HFFc6 (cell line): ENCODE results near the gene APELA. TPM values are rescaled to one million over a fixed set of nuclear protein-coding genes. Genes with fewer than 3 reads are reported as not detected.
"Not testable (repeated sequence)": the region's sequence is repeated elsewhere in the genome, so short reads cannot be mapped to it uniquely, and the experiment has no call there.

Experiments used
- DNase-seq: peaks from one replicate; pipeline ENCODE4 v3.0.0-alpha.2; 2018
- H3K27ac Mint-ChIP-seq: 2 replicates; pipeline ENCODE4 v1.8.0; 2020; ENCODE audit warnings: mild to moderate bottlenecking, mixed read lengths
- H3K27me3 Mint-ChIP-seq: 2 replicates; pipeline ENCODE4 v1.8.0; 2021; ENCODE audit warnings: mild to moderate bottlenecking, moderate library complexity, mixed read lengths; ENCODE audit not compliant: insufficient read depth
- H3K36me3 Mint-ChIP-seq: 2 replicates; pipeline ENCODE4 v1.8.0; 2021; ENCODE audit warnings: low read depth, mixed read lengths
- H3K4me1 Mint-ChIP-seq: 2 replicates; pipeline ENCODE4 v1.8.0; 2020; ENCODE audit warnings: low read depth, mixed read lengths
- H3K4me3 Mint-ChIP-seq: 2 replicates; pipeline ENCODE4 v1.8.0; 2020; ENCODE audit warnings: mild to moderate bottlenecking, moderate library complexity, mixed read lengths
- H3K9me3 Mint-ChIP-seq: 2 replicates; pipeline ENCODE4 v1.8.0; 2020; ENCODE audit warnings: mild to moderate bottlenecking, mixed read lengths
- total RNA-seq, 6 experiments: library from RNA; stranded (reverse); fragmentation: NEBNext Ultra II Directional; extraction: Animal tissue kit (Norgen Biotek cat#: 25700); gene quantifications; 2 replicates in 1 of 6; 3 replicates in 5 of 6; pipeline ENCODE4 v1.2.3, GENCODE V29; 2021
- TF ChIP-seq, protein P1 (sequence below): fragments of 200-600 bp; sonication (generic); IDR thresholded peaks from 2 replicates; pipeline ENCODE4 v1.5.0; 2021; ENCODE audit warnings: antibody characterized with exemption, mild to moderate bottlenecking

The APELA gene
- total RNA-seq, 6 experiments from 2014 or later, result not detected

- no peaks in the 10 kb centered on the region for H3K36me3 Mint-ChIP-seq
- no peak overlapping the region for H3K4me3 Mint-ChIP-seq
- H3K27ac Mint-ChIP-seq, result no peak overlapping the region
- peaks cover 50% of the 10 kb centered on the region for H3K9me3 Mint-ChIP-seq
- no peak for DNase-seq
- H3K4me1 Mint-ChIP-seq, result no peaks in the 10 kb centered on the region
- TF ChIP-seq, protein P1, sequence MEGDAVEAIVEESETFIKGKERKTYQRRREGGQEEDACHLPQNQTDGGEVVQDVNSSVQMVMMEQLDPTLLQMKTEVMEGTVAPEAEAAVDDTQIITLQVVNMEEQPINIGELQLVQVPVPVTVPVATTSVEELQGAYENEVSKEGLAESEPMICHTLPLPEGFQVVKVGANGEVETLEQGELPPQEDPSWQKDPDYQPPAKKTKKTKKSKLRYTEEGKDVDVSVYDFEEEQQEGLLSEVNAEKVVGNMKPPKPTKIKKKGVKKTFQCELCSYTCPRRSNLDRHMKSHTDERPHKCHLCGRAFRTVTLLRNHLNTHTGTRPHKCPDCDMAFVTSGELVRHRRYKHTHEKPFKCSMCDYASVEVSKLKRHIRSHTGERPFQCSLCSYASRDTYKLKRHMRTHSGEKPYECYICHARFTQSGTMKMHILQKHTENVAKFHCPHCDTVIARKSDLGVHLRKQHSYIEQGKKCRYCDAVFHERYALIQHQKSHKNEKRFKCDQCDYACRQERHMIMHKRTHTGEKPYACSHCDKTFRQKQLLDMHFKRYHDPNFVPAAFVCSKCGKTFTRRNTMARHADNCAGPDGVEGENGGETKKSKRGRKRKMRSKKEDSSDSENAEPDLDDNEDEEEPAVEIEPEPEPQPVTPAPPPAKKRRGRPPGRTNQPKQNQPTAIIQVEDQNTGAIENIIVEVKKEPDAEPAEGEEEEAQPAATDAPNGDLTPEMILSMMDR, result no peak
- no peaks in the 10 kb centered on the region for H3K27me3 Mint-ChIP-seq
Measured at GRCh38 chr4:164902608-164903007, 25.6 kb downstream of the APELA start.

DNA sequence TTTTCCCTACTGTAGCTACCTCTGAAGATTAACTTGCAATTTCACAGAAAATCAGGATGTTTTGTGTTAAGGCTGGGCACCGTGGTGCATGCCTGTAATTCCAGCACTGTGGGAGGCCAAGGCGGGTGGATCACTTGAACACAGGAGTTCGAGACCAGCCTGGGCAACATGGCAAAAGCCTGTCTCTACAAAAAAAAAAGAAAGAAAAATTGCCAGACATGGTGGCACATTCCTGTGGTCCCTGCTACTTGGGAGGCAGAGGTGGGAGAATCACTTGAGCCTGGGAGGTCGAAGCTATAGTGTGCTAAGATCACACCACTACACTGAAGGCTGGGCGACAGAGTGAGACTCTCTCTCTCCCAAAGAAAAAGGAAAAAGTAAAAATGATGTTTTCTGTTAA lies 27.4 kb downstream of the APELA start:
- DNase-seq, result no peak
- Mint-ChIP-seq H3K27ac (no peak overlapping the region), H3K4me3 (no peak overlapping the region), H3K4me1 (no peaks in the 10 kb centered on the region), H3K27me3 (no peaks in the 10 kb centered on the region), H3K36me3 (no peaks in the 10 kb centered on the region), H3K9me3 (peaks cover 45% of the 10 kb centered on the region)
- TF ChIP-seq, protein P1, result no peak

DNA sequence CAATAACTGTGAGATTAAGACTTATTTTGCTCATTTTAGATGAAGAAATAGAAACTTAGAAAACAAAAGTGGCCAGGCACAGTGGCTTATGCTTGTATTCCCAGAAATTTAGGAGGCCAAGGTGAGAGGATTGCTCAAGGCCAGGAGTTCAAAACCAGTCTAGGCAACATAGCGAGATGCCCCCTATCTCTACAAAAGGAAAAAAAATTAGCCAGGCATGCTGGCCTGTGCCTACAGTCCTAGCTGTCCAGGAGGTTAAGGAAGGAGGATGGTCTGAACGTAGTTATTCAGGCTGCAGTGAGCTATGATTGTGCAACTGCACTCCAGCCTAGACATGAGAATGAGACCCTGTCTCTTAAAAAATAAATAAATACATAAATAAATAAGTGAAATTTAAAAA lies 28.0 kb downstream of the APELA start:
- Mint-ChIP-seq H3K4me3 (no peak overlapping the region), H3K27ac (no peak overlapping the region), H3K4me1 (no peaks in the 10 kb centered on the region), H3K27me3 (no peaks in the 10 kb centered on the region), H3K9me3 (peaks cover 46% of the 10 kb centered on the region), H3K36me3 (no peaks in the 10 kb centered on the region)
- no peak for DNase-seq
- TF ChIP-seq, protein P1, result no peak

DNA sequence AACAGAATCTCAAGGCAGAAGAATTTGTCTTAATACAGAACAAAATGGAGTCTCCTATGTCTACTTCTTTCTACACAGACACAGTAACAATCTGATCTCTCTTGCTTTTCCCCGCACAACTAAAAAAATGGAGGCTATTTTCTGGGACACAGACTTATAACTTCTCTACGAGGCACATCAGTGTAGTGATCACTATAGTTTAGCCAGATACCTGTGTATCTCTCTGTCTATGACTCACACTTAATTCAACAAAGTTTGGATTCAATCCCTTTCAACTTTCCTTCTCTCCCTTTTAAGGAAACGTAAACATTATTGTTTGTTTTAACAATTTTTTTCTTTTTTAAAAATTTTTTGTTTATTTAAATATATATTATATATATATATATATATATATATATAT lies 29.4 kb downstream of the APELA start:
- Mint-ChIP-seq H3K27ac (no peak overlapping the region), H3K27me3 (no peaks in the 10 kb centered on the region)
- TF ChIP-seq, protein P1, result no peak

GRCh38 chr4:164913506-164913905 lies 36.5 kb downstream of the APELA start:
- not testable (repeated sequence) for H3K4me1 Mint-ChIP-seq, H3K36me3 Mint-ChIP-seq, H3K4me3 Mint-ChIP-seq, H3K27ac Mint-ChIP-seq, H3K27me3 Mint-ChIP-seq, DNase-seq
- peaks cover 17% of the 10 kb centered on the region; the same call in 1 of the 2 replicates for H3K9me3 Mint-ChIP-seq

More for the DNA sequence above, 29.4 kb downstream of the APELA start:
- H3K9me3 Mint-ChIP-seq, result peaks cover 35% of the 10 kb centered on the region
- no peaks in the 10 kb centered on the region for H3K4me1 Mint-ChIP-seq
- DNase-seq, result no peak
- no peak overlapping the region for H3K4me3 Mint-ChIP-seq
- no peaks in the 10 kb centered on the region for H3K36me3 Mint-ChIP-seq

DNA sequence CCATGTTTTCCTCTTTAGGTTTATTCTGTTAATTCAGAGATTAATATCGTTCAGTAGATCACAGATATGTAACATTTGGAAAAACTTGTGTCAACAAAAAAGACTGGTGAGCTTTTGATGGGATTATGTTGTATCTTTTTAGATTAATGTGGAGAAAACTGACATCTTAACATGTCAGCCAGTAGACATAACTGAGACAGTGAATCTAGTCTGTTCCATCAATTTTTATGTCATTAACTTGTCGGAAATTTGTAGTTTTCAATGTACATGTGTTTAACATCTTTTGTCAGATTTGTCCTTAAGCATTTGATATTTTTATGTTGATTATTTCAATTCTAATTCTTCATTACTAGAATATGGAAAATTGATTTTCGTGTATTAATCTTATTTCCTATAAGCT lies 42.0 kb downstream of the APELA start:
- Mint-ChIP-seq H3K9me3 (peaks cover 13% of the 10 kb centered on the region), H3K27ac (no peak overlapping the region), H3K4me1 (no peaks in the 10 kb centered on the region), H3K36me3 (no peaks in the 10 kb centered on the region), H3K27me3 (no peaks in the 10 kb centered on the region), H3K4me3 (no peak overlapping the region)
- TF ChIP-seq, protein P1, result no peak
- no peak for DNase-seq
